Esophagus muscularis mucosa (tissue), 4 donors: Measurements from ENCODE around the gene CTAG1A. TPM values are rescaled to one million over a fixed set of nuclear protein-coding genes. Genes with fewer than 3 reads are reported as not detected.

Experiments used
- DNase-seq: peaks from one replicate; pipeline ENCODE4 v3.0.0-alpha.2; 2017; ENCODE audit errors: extremely low spot score
- H3K27ac ChIP-seq, 4 donors: fragments of 200-600 bp; sonication (generic); replicated peaks in 1 of 4; 1 replicate in 3 of 4; 2 replicates in 1 of 4; pipeline ENCODE4 v1.5.1; 2016 to 2019; ENCODE audit warnings: mild to moderate bottlenecking in 1 of 4
- H3K27me3 ChIP-seq, 4 donors: fragments of 200-600 bp; sonication (generic); one replicate each; pipeline versions ENCODE4 v1.5.1 to v1.6.0; 2016 to 2019
- H3K36me3 ChIP-seq, 4 donors: fragments of 200-600 bp; sonication (generic); one replicate each; pipeline ENCODE4 v1.5.1; 2016 to 2019
- H3K4me1 ChIP-seq, 4 donors: fragments of 200-600 bp; sonication (generic); one replicate each; pipeline ENCODE4 v1.5.1; 2016 to 2019
- H3K4me3 ChIP-seq, 4 donors: fragments of 200-600 bp; sonication (generic); 1 replicate in 2 of 4; 2 replicates in 2 of 4; pipeline ENCODE4 v1.5.1; 2016 to 2019; ENCODE audit warnings: mild to moderate bottlenecking in 4 of 4, moderate library complexity in 1 of 4
- H3K9me3 ChIP-seq, 4 donors: fragments of 200-600 bp; sonication (generic); 1 replicate in 3 of 4; 2 replicates in 1 of 4; pipeline ENCODE4 v1.5.1; 2016 to 2019
- CTCF ChIP-seq, 3 experiments: fragments of 200-600 bp in 2 of 3; fragments of 450-650 bp in 1 of 3; sonication (generic) in 2 of 3; IDR thresholded peaks; one replicate each; pipeline ENCODE4 v1.5.1; 2017 to 2019; ENCODE audit warnings: antibody characterized with exemption in 3 of 3, mild to moderate bottlenecking in 2 of 3, moderate library complexity in 1 of 3
- EP300 ChIP-seq: sonication (generic); formaldehyde crosslinking; IDR thresholded peaks from one replicate; pipeline ENCODE4 v1.6.1; 2017; ENCODE audit warnings: antibody characterized with exemption
- POLR2A ChIP-seq: fragments of 450-650 bp; IDR thresholded peaks from one replicate; pipeline ENCODE4 v1.6.1; 2017; ENCODE audit warnings: antibody characterized with exemption, moderate library complexity, mild to moderate bottlenecking, low read depth
- POLR2AphosphoS5 ChIP-seq, 2 donors: sonication (generic); formaldehyde crosslinking; IDR thresholded peaks; one replicate each; pipeline ENCODE4 v1.6.1; 2017; ENCODE audit warnings: antibody characterized with exemption in 2 of 2
- WGBS: methylation state at CpG from one replicate; pipeline ENCODE4 v1.1.5; 2018; 5-methylcytosine and 5-hydroxymethylcytosine counted together
- intact Hi-C: fragments of 100-400 bp; cut with DNase I; formaldehyde crosslinking; loops from one replicate; pipeline ENCODE4 v1.15.1; 2023
- total RNA-seq, 4 donors: library from RNA; depleted of rRNA; stranded (reverse); fragments of >200 nt; gene quantifications; one replicate each; pipeline versions ENCODE4 v1.1.0 to v1.2.1, GENCODE V29; 2016

CTAG1A gene
- total RNA-seq, 4 donors from 2014 or later = not detected

GRCh38 chrX:154593201-154593600 is 8.3 kb downstream of the CTAG1A start:
- Histone ChIP-seq H3K9me3 (peaks cover 0 to 4% (median 0%) of the 10 kb centered on the region in 4 donors), H3K4me1 (peaks cover 0 to 18% (median 3%) of the 10 kb centered on the region in 4 donors), H3K4me3 (no peak overlapping the region), H3K27ac (no peak overlapping the region), H3K36me3 (no peaks in the 10 kb centered on the region), H3K27me3 (peaks cover 0 to 6% (median 0%) of the 10 kb centered on the region in 4 donors)
- DNase-seq = no peak
- TF ChIP-seq POLR2AphosphoS5 (IDR thresholded peaks at IDR 0.05) (no peak), POLR2A (no peak), EP300 (no peak), CTCF (IDR thresholded peaks at IDR 0.05) (no peak)
- 83% methylated on average over 5 of the region's 5 CpGs for WGBS
- intact Hi-C loops = no loop called here

GRCh38 chrX:154594491-154594890 is 9.6 kb downstream of the CTAG1A start:
- Histone ChIP-seq H3K9me3 (peaks cover 0 to 4% (median 0%) of the 10 kb centered on the region in 4 donors), H3K27ac (no peak overlapping the region), H3K27me3 (peaks cover 0 to 6% (median 0%) of the 10 kb centered on the region in 4 donors), H3K4me3 (no peak overlapping the region), H3K4me1 (peaks cover 0 to 18% (median 3%) of the 10 kb centered on the region in 4 donors), H3K36me3 (no peaks in the 10 kb centered on the region)
- TF ChIP-seq CTCF (IDR thresholded peaks at IDR 0.05) (no peak), POLR2A (no peak), POLR2AphosphoS5 (IDR thresholded peaks at IDR 0.05) (no peak), EP300 (no peak)
- DNase-seq = no peak
- intact Hi-C loops = no loop called here
- WGBS = 84% methylated on average over 4 of the region's 4 CpGs

GRCh38 chrX:154595559-154596249 is 10.8 kb downstream of the CTAG1A start:
- no peaks in the 10 kb centered on the region for H3K36me3 ChIP-seq
- whole genome bisulfite sequencing = 41% methylated on average over 2 of the region's 2 CpGs
- H3K4me1 ChIP-seq = peaks cover 0 to 18% (median 3%) of the 10 kb centered on the region in 4 donors
- peaks cover 0 to 4% (median 0%) of the 10 kb centered on the region in 4 donors for H3K9me3 ChIP-seq
- DNase-seq = no peak
- intact Hi-C loops = no loop called here
- no peak overlapping the region for H3K27ac ChIP-seq
- TF ChIP-seq POLR2AphosphoS5 (IDR thresholded peaks at IDR 0.05) = no peak
- TF ChIP-seq EP300 = no peak
- TF ChIP-seq CTCF (IDR thresholded peaks at IDR 0.05) = no peak
- TF ChIP-seq POLR2A = no peak
- H3K27me3 ChIP-seq = peaks cover 0 to 6% (median 0%) of the 10 kb centered on the region in 4 donors
- H3K4me3 ChIP-seq = no peak overlapping the region

GRCh38 chrX:154596290-154596929 is 11.5 kb downstream of the CTAG1A start:
- H3K4me3 ChIP-seq = no peak overlapping the region
- intact Hi-C loops = no loop called here
- no peak for DNase-seq
- H3K4me1 ChIP-seq = peaks cover 0 to 18% (median 3%) of the 10 kb centered on the region in 4 donors
- WGBS = 23% methylated on average over 2 of the region's 3 CpGs
- no peaks in the 10 kb centered on the region for H3K36me3 ChIP-seq
- no peak for TF ChIP-seq POLR2AphosphoS5 (IDR thresholded peaks at IDR 0.05)
- TF ChIP-seq CTCF (IDR thresholded peaks at IDR 0.05) = no peak
- no peak for TF ChIP-seq POLR2A
- no peak for TF ChIP-seq EP300
- H3K9me3 ChIP-seq = peaks cover 0 to 4% (median 0%) of the 10 kb centered on the region in 4 donors
- peaks cover 0 to 6% (median 0%) of the 10 kb centered on the region in 4 donors for H3K27me3 ChIP-seq
- no peak overlapping the region for H3K27ac ChIP-seq
